NOMO-1 treated with DMSO at 0.1 percent for 48 hours (cell line): ENCODE results near the gene PPDPF.
"Not testable (repeated sequence)": the region's sequence is repeated elsewhere in the genome, so short reads cannot be mapped to it uniquely, and the experiment has no call there.

Experiments
- DNase-seq: peaks from one replicate; lab custom pipeline; 2025; ENCODE audit not compliant: unreplicated experiment; lab: John Stamatoyannopoulos, UW

The PPDPF gene

DNA sequence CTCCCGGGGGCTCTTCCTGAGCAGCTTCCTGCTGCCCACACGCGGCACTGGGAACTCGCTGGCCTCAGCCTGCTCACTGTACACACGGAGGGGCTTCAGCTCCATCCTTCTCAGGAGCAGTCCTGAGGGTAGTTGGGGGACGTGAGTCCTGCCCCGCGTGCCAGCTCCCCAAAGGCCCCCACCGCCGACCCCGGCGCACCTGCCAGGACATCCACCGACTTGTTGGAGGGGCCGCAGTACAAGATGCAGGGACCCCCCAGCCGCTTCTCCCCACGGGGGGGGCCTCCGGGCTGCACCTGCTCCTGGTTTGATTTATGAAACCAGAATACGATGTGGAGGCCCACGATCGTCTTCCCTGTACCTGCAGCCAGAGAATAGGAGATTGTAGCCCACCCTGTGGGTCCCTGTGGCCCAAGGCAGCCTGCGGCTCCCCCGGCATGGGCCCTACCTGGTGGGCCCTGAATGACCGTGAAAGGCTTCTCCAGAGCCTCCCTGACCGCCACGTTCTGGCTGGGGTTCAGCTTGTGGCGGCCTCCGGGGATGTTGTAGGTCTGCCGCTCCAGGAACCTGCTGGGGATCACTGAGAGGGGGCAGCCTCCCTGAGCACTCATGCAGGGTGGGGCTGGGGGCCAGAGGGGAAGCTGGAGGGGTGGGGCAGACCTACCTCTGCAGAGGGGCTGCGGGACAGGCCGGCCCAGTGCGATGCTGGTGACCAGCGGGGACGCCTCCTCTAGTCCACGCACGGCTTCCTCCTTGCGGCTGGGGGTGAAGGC, 41.2 kb downstream of the PPDPF start:
- DNase-seq, result no peak

DNA sequence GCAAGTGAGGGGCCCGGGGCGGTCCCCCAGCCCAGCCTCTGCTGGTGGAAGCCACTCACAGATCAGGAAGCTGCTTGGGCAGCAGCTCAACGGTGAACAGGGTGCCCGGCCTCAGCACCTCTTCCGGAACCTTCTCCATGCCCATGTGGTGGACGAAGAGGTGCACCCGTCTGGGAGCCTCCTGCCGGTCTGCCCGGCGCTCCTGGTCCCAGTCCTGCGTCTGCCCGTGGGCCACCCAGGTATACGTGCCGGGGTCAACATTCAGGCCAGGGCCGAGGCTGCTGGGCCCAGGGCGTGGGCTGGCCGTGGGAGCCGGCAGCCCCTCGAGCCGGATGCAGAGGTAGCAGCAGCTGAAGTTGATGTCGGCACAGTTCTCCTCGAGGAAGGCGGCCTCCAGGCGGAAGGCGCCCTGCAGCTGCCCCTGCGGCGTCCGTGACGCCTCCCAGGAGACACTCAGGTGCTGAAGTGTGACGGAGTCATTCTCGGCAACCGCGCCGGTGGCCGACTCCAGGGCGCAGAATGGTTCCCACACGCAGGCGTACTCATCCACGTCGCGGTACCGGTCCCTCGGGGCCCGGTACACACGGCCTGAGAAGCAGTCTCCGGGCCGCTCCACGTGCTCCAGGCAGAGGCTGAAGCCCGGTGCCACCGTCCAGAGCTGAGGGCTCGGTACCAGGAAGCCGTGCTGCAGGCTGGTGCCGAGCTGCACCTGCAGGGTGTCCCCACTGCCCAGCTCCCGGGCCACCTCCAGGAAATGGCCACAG, 42.1 kb downstream of the PPDPF start:
- no peak for DNase-seq

DNA sequence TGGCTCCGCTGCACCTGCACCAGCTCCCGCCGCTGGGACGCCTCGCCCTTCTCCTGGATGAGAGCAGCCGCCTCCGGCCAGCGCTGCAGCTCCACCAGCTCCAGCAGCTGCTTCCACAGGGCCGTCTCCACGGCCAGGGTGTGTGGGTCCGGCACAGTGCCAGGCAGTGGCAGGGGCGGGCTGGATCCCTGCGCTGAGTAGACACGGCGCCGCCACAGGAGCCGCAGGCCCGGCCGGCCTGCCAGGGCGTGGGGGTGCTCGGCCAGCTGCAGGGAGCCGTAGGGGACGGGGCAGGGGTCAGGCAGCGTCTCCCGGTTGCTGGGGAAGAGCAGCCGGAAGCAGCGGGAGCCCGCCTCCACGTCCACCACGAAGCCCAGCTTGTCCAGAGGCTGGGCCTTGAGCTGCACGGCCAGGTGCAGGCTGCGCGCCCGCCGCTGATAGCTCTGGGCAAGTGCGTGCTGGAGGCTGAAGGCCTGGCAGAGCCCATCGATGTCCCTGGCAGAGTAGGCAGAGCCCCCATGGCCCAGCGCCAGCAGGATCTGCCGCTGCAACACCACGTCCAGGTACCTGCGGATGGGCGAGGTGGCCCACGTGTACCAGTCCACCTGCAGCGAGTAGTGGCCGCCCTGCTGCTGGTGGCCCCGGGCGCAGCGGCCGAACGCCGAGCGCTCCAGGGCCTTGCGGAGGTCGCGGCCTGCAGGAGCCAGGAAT, 42.8 kb downstream of the PPDPF start:
- no peak for DNase-seq

DNA sequence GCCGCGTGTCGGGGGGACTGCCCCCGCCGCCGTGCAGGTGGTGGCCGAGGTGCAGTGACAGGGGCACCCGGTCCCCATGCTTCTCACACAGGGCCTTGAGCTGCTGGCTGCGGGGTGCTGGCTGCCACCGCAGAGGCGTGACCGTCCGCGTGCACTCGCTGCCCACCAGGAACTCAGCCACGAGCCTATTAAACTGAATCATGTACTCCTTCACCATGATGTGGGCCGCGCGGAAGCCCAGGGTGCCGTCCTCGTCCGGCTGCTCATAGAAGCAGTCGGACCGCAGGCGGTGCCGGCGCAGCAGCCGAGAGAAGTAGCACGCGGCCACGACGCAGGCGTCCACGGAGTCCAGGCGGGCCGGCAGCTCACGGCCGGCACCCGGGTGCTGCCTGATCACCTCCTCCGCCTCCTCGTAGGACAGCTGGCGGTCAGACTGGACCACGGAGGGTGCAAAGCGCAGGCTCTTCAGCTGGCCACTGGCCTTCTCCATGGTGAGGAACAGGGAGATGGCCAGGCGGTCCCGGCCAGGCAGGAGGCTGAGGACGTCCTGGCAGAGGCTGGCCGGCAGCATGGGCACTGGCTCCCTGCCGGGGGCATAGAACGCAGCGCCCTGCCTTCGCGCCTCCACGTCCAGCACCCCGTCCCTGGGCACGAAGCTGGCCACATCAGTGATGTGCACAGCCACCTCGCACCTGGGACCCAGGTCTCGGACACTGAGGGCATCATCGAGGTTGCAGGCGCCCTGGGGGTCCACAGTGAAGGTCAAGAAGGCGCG, 43.7 kb downstream of the PPDPF start:
- DNase-seq, result no peak

DNA sequence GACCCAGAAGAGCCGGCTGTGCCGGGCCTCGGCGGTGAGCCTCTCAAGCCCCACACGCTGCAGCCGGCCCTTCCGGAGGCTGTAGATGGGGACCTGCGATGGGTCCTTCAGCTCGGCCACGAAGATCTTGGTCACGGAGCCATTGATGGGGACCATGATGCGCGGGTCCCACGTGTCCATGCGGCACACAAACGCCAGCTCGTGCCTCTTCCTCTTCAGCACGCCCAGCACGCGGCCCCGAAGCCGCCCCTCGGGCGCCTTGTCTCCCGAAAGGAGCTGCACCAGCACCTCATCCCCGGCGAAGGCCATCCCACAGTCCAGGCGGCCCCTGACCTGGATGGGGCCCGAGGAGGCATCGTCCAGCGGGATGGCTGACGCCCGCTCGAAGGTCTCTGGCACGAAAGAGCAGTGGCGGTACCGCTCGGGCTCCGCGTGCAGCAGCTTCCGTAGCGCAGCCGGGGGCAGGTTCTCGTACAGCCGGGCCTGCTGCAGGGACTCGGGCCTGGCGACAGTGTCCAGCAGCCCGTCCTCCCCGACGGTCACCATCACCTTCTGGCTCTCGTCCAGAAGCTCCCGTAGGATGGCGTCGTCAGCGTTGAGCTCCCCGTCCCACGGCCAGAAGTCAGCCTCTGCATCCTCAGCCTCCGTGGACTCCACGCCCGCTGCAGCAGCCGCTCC, 44.6 kb downstream of the PPDPF start:
- no peak for DNase-seq

DNA sequence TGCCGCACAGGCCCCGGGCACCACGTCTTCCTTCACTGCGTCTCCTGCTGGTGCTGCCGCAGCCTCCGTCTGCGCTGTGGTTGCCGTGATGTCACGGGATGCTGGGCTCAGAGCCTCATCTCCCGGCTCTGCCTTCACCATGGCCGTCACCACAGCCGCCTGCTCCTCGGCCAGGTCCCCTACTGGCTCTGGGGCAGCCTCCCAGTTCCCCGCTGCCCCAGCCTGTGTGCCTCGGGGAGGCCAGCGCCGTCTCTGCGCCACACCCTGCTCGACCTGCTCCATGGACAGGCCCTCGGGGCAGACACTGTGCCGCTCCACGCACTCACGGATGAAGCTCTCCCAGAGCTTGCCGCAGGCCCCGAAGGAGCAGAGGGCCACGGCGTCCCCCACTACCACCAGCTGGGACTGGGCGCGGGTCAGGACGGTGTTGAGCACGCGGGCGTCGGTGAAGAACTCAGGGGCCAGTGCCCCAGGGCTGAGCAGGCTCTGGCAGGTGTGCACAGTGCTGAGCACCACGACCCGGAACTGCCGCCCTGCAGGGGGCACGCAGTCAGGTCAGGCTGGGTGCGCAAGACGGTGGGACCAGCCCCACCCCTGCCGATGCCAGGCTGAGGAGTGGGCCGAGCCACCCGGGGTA, 45.3 kb downstream of the PPDPF start:
- no peak for DNase-seq

DNA sequence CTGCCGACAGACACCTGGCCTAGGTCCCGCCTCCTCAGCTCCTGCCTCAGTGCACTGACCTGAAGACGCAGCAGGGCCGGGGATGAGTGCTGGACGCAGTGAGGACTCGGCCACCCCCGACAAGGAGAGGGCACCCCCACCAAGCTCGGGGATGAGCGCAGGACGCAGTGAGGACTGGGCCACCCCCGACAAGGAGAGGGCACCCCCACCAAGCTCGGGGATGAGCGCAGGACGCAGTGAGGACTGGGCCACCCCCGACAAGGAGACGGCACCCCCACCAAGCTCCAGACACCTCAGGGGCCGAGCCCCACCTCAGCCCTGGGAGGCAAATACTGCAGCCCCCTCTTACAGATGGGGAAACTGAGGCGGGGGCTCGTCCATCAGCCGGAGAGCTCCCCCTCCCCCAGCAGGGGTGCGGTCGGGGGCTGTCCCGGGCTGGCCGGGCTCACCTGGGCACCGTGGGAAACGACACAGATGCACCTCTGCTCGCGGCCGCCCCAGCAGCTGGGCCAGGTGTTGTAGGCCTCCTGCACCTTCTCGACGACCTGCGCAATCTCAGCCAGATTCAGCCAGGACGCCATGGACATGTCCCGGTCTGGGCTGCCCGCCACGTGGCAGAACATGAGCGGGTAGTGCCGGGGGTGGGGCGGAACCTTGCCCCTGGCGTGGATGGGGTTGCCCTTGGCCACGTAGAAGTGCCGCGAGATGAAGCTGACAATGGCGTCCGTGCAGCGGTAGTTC, 46.0 kb downstream of the PPDPF start:
- DNase-seq, result no peak

DNA sequence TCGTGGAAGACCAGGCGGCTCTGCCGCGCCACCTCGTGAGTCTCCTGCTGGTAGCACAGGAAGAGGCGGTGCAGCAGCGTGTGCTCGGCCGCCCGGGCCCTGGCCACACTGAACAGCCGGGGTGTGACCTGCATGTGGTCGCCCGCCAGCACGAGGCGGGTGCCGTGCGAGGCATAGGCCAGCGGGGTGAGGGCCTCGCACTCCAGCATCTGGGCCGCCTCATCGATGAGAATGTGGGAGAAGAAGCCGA, 46.5 kb downstream of the PPDPF start:
- DNase-seq, result peak; percentile 46

DNA sequence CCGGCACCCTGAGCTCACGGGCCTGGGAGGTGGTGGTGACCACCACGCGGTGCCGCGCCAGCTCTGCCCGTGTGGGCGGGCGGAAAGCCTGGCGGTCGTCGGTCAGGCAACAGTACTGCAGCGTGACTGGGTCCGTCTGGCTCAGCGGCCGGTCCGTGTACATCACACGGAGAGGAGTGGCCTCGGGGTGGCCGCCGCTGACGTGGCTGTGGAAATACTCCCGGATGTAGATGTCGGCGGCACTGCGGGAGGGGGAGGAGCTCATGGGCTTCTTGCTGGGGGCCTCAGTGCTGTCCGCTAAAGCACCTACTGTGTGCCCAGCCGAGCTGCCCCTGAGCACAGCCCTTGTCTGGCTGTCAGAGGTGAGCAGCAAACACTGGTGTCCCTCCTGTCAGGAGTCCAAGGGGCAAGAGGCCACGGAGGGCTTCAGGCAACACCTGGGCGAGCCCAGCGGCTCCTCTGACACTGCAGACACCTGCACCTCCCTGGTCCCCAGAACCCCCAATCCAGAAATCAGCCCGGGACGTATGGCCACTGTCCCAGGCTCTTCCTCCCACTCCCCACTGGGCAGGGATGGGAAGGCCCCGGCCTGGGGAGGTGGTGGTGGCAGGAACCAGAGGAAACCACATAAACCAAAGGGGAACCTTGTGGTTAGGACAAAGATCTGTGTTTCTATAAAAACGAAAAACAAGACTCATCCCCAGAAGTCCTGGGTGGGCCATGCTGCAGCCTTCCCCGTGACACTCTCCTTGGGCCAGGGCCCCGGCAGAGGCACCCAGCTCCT, 47.0 kb downstream of the PPDPF start:
- DNase-seq, result peak; percentile 79

DNA sequence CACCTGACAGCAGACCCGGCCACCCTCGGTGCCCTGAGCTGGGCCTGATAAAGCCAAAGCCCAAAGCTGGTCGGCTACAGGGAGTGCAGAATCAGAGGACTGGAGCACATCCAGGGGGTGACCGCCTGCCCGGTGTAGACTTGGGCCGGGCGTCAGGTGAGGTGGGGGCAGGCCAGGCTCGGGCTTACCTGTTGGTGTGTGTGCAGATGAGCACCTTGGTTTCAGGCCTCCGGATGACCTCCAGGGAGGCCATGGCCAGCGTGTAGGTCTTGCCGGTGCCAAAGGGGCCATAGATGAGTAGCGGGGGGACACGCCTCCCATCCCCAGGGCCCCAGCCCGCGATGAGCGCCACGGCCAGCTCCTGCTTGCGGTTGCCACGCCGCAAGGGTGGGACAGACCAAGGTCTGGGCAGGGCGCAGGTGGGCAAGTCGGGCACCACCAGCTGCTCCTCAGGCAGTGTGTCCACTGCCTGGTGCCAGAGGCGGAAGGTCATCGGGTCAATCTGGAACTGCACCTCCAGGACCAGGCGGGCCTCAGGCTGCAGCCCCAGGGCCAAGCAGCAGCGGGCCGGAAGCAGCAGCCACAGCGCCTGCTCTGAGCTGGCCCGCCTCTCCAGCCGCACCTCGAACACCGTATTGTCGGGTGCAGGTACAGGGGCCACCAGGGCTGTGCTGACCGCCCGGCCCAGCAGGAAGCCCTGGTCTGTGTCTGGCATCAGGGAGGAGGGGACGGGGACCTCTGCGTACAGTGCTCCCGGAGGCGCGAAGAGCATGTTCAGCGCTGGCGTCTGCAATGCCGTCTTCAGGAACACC, 47.8 kb downstream of the PPDPF start:
- no peak for DNase-seq

DNA sequence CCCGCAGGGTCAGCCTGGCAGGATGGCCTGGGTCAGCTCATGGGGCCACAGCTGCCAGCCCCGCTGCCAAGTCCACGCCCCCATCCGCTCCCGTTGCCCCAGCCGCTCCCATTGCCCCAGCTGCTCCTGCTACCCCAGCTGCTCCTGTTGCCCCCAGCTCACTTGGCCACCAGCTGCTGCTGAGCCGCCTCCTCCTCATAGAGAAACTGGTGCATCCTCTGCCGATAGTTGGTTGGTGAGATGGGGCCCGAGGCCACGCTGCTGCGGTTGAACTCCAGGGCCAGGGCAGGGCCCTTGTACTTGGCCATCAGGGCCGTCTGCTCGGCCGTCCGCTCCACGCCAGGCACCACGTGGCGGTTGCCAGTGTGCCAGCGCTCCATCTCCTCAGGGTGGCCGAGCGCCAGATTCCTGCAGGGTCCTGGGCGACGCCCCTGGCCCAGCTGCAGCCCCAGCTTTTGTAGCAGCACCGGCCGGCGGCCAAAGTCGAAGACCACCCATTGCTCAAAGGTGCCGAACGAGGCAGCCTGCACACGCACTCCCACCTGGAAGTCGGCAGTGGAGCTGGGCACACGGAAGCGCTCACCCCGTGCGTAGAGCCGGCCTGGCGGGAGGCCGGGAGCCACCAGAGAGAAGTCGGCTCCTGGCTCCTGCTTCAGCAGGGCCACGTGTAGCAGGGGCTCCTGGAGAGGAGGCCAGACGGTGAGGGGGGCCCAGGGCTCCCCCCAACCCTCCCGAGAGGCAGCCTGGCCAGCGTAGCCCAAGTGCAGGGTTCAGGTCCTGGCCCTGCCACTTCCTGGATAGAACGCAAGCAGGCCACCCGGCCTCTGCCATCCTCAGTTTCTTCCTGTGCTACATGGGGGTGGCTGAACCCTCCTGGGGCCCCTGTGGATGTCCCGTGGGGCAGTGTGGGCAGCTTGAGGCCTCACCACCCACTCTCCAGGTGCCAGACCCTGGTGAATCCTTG, 48.7 kb downstream of the PPDPF start:
- no peak for DNase-seq

DNA sequence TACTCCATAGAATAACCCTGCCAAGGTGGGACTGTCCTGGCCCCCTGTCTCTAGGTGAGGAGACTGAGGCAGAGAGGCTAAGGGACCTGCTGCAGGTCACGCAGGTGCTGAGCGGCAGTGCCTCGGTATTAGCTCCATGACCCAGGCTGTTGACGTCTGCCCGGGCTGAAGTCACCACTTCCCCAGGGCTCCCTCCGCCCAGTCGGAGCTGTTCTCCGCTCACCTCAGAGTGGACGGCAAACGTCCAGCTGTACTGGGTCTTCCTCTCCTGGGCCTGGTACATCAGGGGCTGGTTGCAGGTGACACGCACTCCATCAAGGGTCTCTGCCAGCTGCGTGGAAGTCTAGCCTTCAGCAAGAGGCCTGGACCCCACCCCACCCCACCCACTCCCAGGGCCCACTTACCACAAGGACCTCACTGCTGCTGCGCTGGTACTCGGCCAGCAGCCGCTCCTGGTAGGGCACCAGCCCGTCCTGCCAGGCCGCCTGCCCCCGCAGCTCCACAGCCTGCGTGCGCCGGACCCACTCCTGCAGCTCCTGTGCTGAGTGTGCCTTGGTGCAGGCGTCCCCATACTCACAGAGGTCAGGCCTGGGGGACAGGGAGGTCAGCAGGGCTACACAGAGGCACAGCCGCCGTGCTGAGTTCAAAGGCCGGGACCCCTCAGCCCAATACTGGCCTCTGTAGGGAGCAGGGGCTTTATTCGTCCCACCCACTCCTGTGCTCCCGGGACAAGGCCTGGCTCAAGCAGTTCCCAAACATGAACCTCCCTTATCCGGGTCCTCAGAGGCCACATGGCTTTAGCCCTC, 49.9 kb downstream of the PPDPF start:
- DNase-seq, result no peak

DNA sequence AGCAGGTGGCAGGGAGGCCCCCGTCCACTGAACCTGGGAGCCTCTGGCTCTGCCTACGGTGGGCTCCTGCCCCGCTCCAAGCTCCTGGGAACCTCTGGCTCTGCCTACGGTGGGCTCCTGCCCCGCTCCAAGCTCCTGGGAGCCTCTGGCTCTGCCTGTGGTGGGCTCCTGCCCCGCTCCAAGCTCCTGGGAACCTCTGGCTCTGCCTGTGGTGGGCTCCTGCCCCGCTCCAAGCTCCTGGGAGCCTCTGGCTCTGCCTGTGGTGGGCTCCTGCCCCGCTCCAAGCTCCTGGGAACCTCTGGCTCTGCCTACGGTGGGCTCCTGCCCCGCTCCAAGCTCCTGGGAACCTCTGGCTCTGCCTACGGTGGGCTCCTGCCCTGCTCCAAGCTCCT, 50.5 kb downstream of the PPDPF start:
- not testable (repeated sequence) for DNase-seq
